Measurements from ENCODE around the gene ZNF609.

- TF ChIP-seq POLR2A (IDR thresholded peaks at IDR 0.05; ENCODE audit: low read depth, low read length) (peak; percentile 84), TAF1 (IDR thresholded peaks at IDR 0.05; ENCODE audit: low read depth, low read length) (peak; percentile 44; the same call in 1 of the 2 replicates)
Observed at GRCh38 chr15:64702816-64703631, 242.6 kb downstream of the ZNF609 start.
